Calu3 (cell line): ENCODE data around the gene TEX101. TPM values are rescaled to one million over a fixed set of nuclear protein-coding genes. Genes with fewer than 3 reads are reported as not detected.

Experiments used
- BruUV-seq: library from RNA; stranded (reverse); fragments of 400-500 nt; replicated peaks from 2 replicates; lab custom pipeline; 2021; lab: Mats Ljungman, UMichigan
- CTCF ChIA-PET: fragments of 300-600 bp; sonication (Branson Sonifier 250); formaldehyde crosslinking; loops from one replicate; lab custom pipeline; 2022; ENCODE audit warnings: antibody characterized with exemption; lab: Charles Lee
- DNase-seq: peaks from one replicate; pipeline ENCODE4 v3.0.0; 2022
- H3K27ac Mint-ChIP-seq: one replicate; pipeline ENCODE4 v1.8.0; 2022; ENCODE audit warnings: mixed read lengths; ENCODE audit not compliant: unreplicated experiment
- H3K27me3 Mint-ChIP-seq: one replicate; pipeline ENCODE4 v1.8.0; 2022; ENCODE audit warnings: mixed read lengths; ENCODE audit not compliant: unreplicated experiment
- H3K36me3 Mint-ChIP-seq: one replicate; pipeline ENCODE4 v1.8.0; 2022; ENCODE audit warnings: mild to moderate bottlenecking, moderate library complexity, mixed read lengths; ENCODE audit not compliant: insufficient read depth, unreplicated experiment
- H3K4me1 Mint-ChIP-seq: one replicate; pipeline ENCODE4 v1.8.0; 2022; ENCODE audit warnings: mild to moderate bottlenecking, low read depth, mixed read lengths; ENCODE audit not compliant: unreplicated experiment
- H3K4me3 Mint-ChIP-seq: one replicate; pipeline ENCODE4 v1.8.0; 2022; ENCODE audit warnings: mild to moderate bottlenecking, low read depth, moderate library complexity, mixed read lengths; ENCODE audit not compliant: unreplicated experiment
- H3K9me3 Mint-ChIP-seq: one replicate; pipeline ENCODE4 v1.8.0; 2022; ENCODE audit warnings: low read depth, mixed read lengths; ENCODE audit not compliant: unreplicated experiment
- CTCF ChIP-seq: fragments of 200-600 bp; IDR thresholded peaks from one replicate; pipeline ENCODE4 v1.8.0; 2022; ENCODE audit warnings: antibody characterized with exemption; ENCODE audit not compliant: unreplicated experiment
- intact Hi-C: fragments of 100-400 bp; cut with micrococcal nuclease; formaldehyde crosslinking; loops from one replicate; pipeline ENCODE4 v1.10.0; 2022; ENCODE audit not compliant: unreplicated experiment
- total RNA-seq: library from RNA; stranded (reverse); gene quantifications from 2 replicates; pipeline ENCODE4 v1.2.3, GENCODE V29; 2022

TEX101 gene
- total RNA-seq, 1 experiment from 2014 or later, result not detected

DNA sequence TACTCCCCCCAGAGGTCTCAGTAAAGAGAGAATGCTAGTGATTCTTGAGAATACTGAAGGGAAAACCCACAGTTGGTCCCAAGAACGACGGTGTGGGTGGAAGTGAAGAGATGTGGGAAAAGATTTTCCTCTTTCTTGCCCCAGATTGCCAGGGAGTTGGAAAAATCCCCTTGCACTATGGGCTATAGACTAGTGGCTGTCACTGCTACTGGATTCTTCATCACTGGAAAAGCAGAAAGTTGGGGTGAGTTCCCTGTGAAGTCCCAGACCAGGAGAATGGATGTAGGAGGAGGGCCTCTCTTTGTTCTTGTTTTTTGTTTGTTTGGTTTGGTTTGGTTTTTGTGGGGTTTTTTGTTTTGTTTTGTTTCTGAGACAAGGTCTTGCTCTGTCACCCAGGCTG lies 39.3 kb downstream of the TEX101 start:
- Mint-ChIP-seq H3K27me3 (no peaks in the 10 kb centered on the region), H3K27ac (no peak overlapping the region), H3K9me3 (peaks cover 9% of the 10 kb centered on the region), H3K4me1 (peaks cover 12% of the 10 kb centered on the region), H3K4me3 (no peak overlapping the region), H3K36me3 (peaks cover 3% of the 10 kb centered on the region)
- CTCF ChIA-PET, result no interaction called here
- intact Hi-C loops, result no loop called here
- DNase-seq, result no peak
- TF ChIP-seq CTCF, result no peak
- no TSS peak for BruUV-seq

DNA sequence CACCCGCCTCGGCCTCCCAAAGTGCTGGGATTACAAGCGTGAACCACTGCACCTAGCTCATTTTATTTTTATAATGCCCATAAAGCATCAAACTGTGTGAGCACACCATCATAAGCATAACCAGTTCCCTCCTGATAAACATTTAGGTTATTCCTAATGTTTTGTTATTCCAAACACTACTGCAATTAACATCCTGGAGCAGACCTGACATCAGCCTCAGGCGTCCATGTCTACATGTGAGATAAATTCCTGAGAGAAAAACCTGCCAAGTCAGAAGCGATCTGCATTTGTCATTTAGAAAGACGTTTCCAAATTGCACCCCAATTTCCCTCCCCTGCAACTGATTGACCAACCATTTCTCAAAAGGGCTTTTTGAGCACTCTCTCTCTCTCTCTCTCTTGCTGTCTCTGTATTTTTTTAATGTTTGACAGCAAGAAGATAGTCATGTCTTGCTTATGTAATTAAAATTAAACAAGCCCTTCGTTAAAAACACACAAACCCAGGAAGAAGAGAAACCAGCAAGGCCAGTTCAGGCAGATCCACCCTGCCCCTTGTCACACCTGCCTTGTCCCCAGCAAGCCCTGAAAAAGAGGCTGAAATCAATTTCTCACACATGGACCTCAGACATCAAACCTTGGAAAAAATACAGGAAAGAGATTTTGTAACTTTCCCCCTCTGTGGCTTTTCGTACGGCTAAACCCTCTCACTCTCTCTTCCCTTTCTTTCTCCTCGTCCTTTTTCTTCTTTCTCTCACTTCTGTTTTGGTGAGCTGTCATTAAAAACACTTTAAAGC lies 40.8 kb downstream of the TEX101 start:
- H3K9me3 Mint-ChIP-seq, result peaks cover 9% of the 10 kb centered on the region
- intact Hi-C loops, result no loop called here
- no TSS peak for BruUV-seq

GRCh38 chr19:43457809-43458208 lies 43.1 kb downstream of the TEX101 start:
- Mint-ChIP-seq H3K9me3 (peaks cover under 1% of the 10 kb centered on the region), H3K4me3 (no peak overlapping the region), H3K4me1 (peaks cover 12% of the 10 kb centered on the region), H3K36me3 (no peaks in the 10 kb centered on the region), H3K27ac (no peak overlapping the region), H3K27me3 (no peaks in the 10 kb centered on the region)
- CTCF ChIA-PET, result interaction anchor here (1.3 to 1.5 kb wide), 2 partner anchors 11 to 62 kb away, joined by 3 to 5 read pairs; no protein-coding TSS in a partner anchor
- BruUV-seq, result no TSS peak
- intact Hi-C loops, result no loop called here
- DNase-seq, result no peak
- no peak for TF ChIP-seq CTCF

More for the DNA sequence above, 40.8 kb downstream of the TEX101 start:
- no peak for DNase-seq
- H3K4me1 Mint-ChIP-seq, result peaks cover 12% of the 10 kb centered on the region
- TF ChIP-seq CTCF, result no peak
- no peaks in the 10 kb centered on the region for H3K27me3 Mint-ChIP-seq
- peaks cover 3% of the 10 kb centered on the region for H3K36me3 Mint-ChIP-seq
- peak overlapping the region; percentile 14 for H3K4me3 Mint-ChIP-seq
- CTCF ChIA-PET, result interaction anchor here (0.6 to 1.1 kb wide), 4 partner anchors 8 to 692 kb away, joined by 3 read pairs; no protein-coding TSS in a partner anchor
- H3K27ac Mint-ChIP-seq, result peak overlapping the region; percentile 31

DNA sequence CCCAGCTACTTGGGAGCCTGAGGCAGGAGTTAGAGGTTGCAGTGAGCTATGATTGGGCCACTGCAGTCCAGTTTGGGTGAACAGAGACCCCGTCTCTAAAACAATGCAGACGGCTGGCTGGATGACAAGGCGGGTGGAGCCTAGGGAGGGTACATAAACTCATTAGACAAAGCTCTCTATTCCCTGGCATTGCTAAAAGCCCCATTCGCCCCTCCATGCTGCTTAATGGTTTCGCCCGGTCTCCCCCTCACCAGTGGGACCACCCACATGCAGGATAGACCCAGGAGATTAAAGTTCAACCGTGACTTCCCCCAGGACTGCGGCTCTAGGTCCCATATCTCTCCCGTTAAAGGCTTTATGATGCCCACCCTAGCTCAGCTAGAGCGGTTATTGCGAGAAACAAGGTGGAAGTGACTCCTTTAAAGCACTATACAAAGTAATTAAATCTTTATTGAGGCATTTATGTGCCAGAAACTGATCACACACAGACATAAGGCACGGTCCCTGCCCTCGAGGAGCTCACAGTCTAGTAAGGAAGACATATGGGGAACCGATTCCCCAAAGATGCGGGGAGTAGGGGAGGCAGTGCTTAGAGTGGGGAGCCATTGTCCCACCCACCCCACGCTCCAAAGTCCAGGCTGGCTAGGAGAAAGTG lies 45.8 kb downstream of the TEX101 start:
- no peak overlapping the region for H3K27ac Mint-ChIP-seq
- no TSS peak for BruUV-seq
- no peak for TF ChIP-seq CTCF
- CTCF ChIA-PET, result interaction anchor here (0.5 kb wide), 1 partner anchor 10 kb away, joined by 5 read pairs; no protein-coding TSS in a partner anchor
- DNase-seq, result no peak
- peaks cover 26% of the 10 kb centered on the region for H3K4me1 Mint-ChIP-seq
- H3K9me3 Mint-ChIP-seq, result no peaks in the 10 kb centered on the region
- H3K36me3 Mint-ChIP-seq, result peaks cover 22% of the 10 kb centered on the region
- intact Hi-C loops, result no loop called here
- no peak overlapping the region for H3K4me3 Mint-ChIP-seq
- no peaks in the 10 kb centered on the region for H3K27me3 Mint-ChIP-seq
